Tibial nerve (tissue), 4 donors: ENCODE data around the gene SLC9A1. TPM values are rescaled to one million over a fixed set of nuclear protein-coding genes. Genes with fewer than 3 reads are reported as not detected.

Source experiments
- DNase-seq, 2 donors: peaks; one replicate each; pipeline ENCODE4 v3.0.0-alpha.2; 2019; ENCODE audit warnings: low spot score in 2 of 2
- H3K27ac ChIP-seq, 4 donors: fragments of 200-600 bp; sonication (generic) in 3 of 4; one replicate each; pipeline ENCODE4 v1.5.1; 2017 to 2019; ENCODE audit warnings: mild to moderate bottlenecking in 1 of 4
- H3K27me3 ChIP-seq, 2 donors: fragments of 200-600 bp; sonication (generic) in 1 of 2; one replicate each; pipeline versions ENCODE4 v1.5.1 to v1.6.0; 2017 to 2019
- H3K36me3 ChIP-seq, 3 donors: fragments of 200-600 bp; sonication (generic); one replicate each; pipeline ENCODE4 v1.5.1; 2018 to 2019
- H3K4me1 ChIP-seq, 4 donors: fragments of 200-600 bp; sonication (generic) in 3 of 4; one replicate each; pipeline ENCODE4 v1.5.1; 2017 to 2019
- H3K4me3 ChIP-seq, 4 donors: fragments of 200-600 bp; sonication (generic) in 3 of 4; one replicate each; pipeline ENCODE4 v1.5.1; 2017 to 2019; ENCODE audit warnings: mild to moderate bottlenecking in 1 of 4, moderate library complexity in 1 of 4
- H3K9me3 ChIP-seq, 4 donors: fragments of 200-600 bp; sonication (generic) in 3 of 4; one replicate each; pipeline ENCODE4 v1.5.1; 2017 to 2019
- CTCF ChIP-seq, 5 experiments: fragments of 200-600 bp in 3 of 5; fragments of 450-650 bp in 2 of 5; sonication (generic) in 3 of 5; IDR thresholded peaks; one replicate each; pipeline ENCODE4 v1.5.1; 2016 to 2019; ENCODE audit warnings: antibody characterized with exemption in 5 of 5, mild to moderate bottlenecking in 3 of 5, moderate library complexity in 2 of 5
- EP300 ChIP-seq, 2 donors: sonication (generic); formaldehyde crosslinking; IDR thresholded peaks; one replicate each; pipeline ENCODE4 v1.6.1; 2017; ENCODE audit warnings: antibody characterized with exemption in 2 of 2, mild to moderate bottlenecking in 1 of 2
- POLR2A ChIP-seq, 2 donors: fragments of 450-650 bp; IDR thresholded peaks; one replicate each; pipeline ENCODE4 v1.6.1; 2017; ENCODE audit warnings: antibody characterized with exemption in 2 of 2, mild to moderate bottlenecking in 2 of 2, moderate library complexity in 2 of 2
- WGBS, 2 donors: methylation state at CpG; one replicate each; pipeline ENCODE4 v1.1.5; 2018; 5-methylcytosine and 5-hydroxymethylcytosine counted together
- total RNA-seq, 4 donors: library from RNA; depleted of rRNA; stranded (reverse); fragments of >200 nt; gene quantifications; one replicate each; pipeline ENCODE4 v1.1.0, GENCODE V29; 2016

SLC9A1 gene
- total RNA-seq, 4 donors from 2014 or later = 5.9 to 21.9 (median 7.8) TPM

- Histone ChIP-seq H3K4me3 (no peak overlapping the region), H3K27ac (no peak overlapping the region), H3K36me3 (peaks cover 0 to 50% (median 0%) of the 10 kb centered on the region in 3 donors), H3K9me3 (no peaks in the 10 kb centered on the region), H3K4me1 (peaks cover 0 to 3% (median 0%) of the 10 kb centered on the region in 4 donors), H3K27me3 (no peaks in the 10 kb centered on the region)
- DNase-seq = no peak
- 93 to 95% methylated on average over 2 of the region's 2 CpGs for WGBS, 2 donors
- TF ChIP-seq POLR2A (IDR thresholded peaks at IDR 0.05) (no peak), CTCF (IDR thresholded peaks at IDR 0.05) (no peak), EP300 (IDR thresholded peaks at IDR 0.05) (no peak)
These were observed 49.9 kb downstream of the SLC9A1 start for GRCh38 chr1:27105018-27105417.

GRCh38 chr1:27103498-27103897 is 51.4 kb downstream of the SLC9A1 start:
- Histone ChIP-seq H3K4me3 (no peak overlapping the region), H3K4me1 (peaks cover 0 to 18% (median 13%) of the 10 kb centered on the region in 4 donors), H3K27me3 (no peaks in the 10 kb centered on the region), H3K27ac (no peak overlapping the region), H3K9me3 (no peaks in the 10 kb centered on the region), H3K36me3 (peaks cover 0 to 39% (median 0%) of the 10 kb centered on the region in 3 donors)
- TF ChIP-seq EP300 (IDR thresholded peaks at IDR 0.05) = no peak
- TF ChIP-seq CTCF (IDR thresholded peaks at IDR 0.05) = no peak
- TF ChIP-seq POLR2A (IDR thresholded peaks at IDR 0.05) = no peak
- WGBS, 2 donors = 52 to 71% methylated on average over 4 of the region's 4 CpGs
- no peak for DNase-seq

GRCh38 chr1:27102707-27103468 is 52.0 kb downstream of the SLC9A1 start:
- Histone ChIP-seq H3K27me3 (no peaks in the 10 kb centered on the region), H3K36me3 (peaks cover 0 to 39% (median 0%) of the 10 kb centered on the region in 3 donors), H3K4me3 (no peak overlapping the region), H3K4me1 (peaks cover 0 to 24% (median 18%) of the 10 kb centered on the region in 4 donors), H3K9me3 (no peaks in the 10 kb centered on the region), H3K27ac (no peak overlapping the region)
- 41 to 42% methylated on average over 14 to 15 of the region's 15 CpGs for WGBS, 2 donors
- no peak for TF ChIP-seq POLR2A (IDR thresholded peaks at IDR 0.05)
- TF ChIP-seq EP300 (IDR thresholded peaks at IDR 0.05) = no peak
- peak; percentile 92 to 98 (median 95) for TF ChIP-seq CTCF (IDR thresholded peaks at IDR 0.05)
- peak; percentile 65 to 91 for DNase-seq

- no peak overlapping the region for H3K4me3 ChIP-seq
- H3K4me1 ChIP-seq = peaks cover 0 to 29% (median 20%) of the 10 kb centered on the region in 4 donors
- H3K27ac ChIP-seq = no peak overlapping the region
- 66 to 71% methylated on average over 10 to 14 of the region's 17 CpGs for WGBS, 2 donors
- no peaks in the 10 kb centered on the region for H3K27me3 ChIP-seq
- H3K9me3 ChIP-seq = no peaks in the 10 kb centered on the region
- peaks cover 0 to 36% (median 0%) of the 10 kb centered on the region in 3 donors for H3K36me3 ChIP-seq
- TF ChIP-seq EP300 (IDR thresholded peaks at IDR 0.05) = no peak
- no peak for TF ChIP-seq CTCF (IDR thresholded peaks at IDR 0.05)
- no peak for TF ChIP-seq POLR2A (IDR thresholded peaks at IDR 0.05)
- DNase-seq = no peak
These were observed 52.7 kb downstream of the SLC9A1 start for GRCh38 chr1:27102134-27102706.

GRCh38 chr1:27101696-27102095 is 53.2 kb downstream of the SLC9A1 start:
- Histone ChIP-seq H3K4me3 (no peak overlapping the region), H3K27ac (peak overlapping the region in 1 of 4 donors; percentile 84), H3K27me3 (no peaks in the 10 kb centered on the region), H3K9me3 (no peaks in the 10 kb centered on the region), H3K4me1 (peaks cover 0 to 29% (median 20%) of the 10 kb centered on the region in 4 donors), H3K36me3 (peaks cover 0 to 34% (median 0%) of the 10 kb centered on the region in 3 donors)
- no peak for DNase-seq
- TF ChIP-seq EP300 (IDR thresholded peaks at IDR 0.05) = no peak
- TF ChIP-seq POLR2A (IDR thresholded peaks at IDR 0.05) = no peak
- WGBS, 2 donors = 86 to 96% methylated on average over 4 to 15 of the region's 15 CpGs
